NCI-H1105 treated with DMSO at 0.1 percent for 48 hours (cell line): Measurements from ENCODE around the gene SGK2.
A peak's percentile ranks its signal among the peaks of the same experiment; 100 is the strongest.
"Not testable (repeated sequence)": the region's sequence is repeated elsewhere in the genome, so short reads cannot be mapped to it uniquely, and the experiment has no call there.

Experiments
- DNase-seq: peaks from one replicate; lab custom pipeline; 2025; lab: John Stamatoyannopoulos, UW

The SGK2 gene

GRCh38 chr20:43563991-43564390 is 5.2 kb downstream of the SGK2 start:
- no peak for DNase-seq

DNA sequence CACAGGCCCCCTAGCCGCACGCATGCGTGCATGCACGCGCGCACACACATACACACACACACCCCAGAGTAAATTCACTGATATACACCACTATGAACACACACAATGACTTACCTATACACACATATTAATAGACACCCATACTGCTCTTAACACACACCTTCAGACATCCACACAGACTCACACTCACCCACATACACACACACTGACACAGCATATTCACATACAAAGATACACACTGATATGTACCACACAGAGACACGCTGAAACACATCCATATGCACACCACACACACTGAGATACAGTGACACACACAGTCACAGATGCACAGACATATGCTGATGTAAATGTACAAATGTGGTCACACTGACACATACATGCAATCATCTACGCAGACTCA is 5.6 kb downstream of the SGK2 start:
- DNase-seq = no peak

DNA sequence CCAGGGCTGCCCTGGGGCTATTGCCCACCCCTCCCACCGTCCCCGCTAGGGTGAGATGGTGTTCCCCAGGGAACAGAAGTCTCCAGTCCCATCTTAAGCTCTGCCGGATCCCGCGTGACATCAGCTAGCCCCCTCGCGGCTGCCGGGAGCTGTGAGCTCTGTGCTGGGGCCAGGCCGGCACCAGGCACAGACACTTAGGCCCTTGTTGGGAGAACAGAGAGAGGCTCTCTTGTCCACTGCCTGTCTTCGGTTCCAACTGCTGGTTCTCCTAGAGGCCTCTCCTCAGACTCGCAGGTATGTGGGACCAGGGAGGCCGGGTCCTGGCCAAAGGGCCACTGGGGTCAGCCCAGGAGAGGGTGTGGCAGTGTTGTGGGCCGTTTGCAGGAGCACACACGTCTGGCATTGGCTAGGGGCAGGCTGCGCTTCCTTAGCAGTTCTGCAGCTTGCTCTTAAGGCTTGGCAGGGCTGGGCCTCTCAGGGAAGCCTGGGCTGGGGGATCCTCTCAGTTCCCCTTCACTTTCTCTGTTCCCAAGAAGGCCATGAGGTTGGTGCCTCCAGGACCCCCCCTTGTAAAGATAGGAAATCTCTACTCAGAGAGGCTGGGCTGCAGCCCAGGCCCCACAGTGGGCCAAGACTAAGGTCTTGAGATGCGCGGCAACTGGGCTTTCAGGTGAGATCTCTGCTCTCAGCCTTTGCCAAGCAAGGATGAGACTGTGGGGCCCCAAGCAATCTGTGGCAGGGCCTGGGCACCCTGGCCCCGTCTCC is 6.3 kb downstream of the SGK2 start:
- DNase-seq = no peak

GRCh38 chr20:43565758-43566104 is 6.9 kb downstream of the SGK2 start:
- DNase-seq = no peak

GRCh38 chr20:43567477-43567876 is 8.7 kb downstream of the SGK2 start:
- DNase-seq = no peak

DNA sequence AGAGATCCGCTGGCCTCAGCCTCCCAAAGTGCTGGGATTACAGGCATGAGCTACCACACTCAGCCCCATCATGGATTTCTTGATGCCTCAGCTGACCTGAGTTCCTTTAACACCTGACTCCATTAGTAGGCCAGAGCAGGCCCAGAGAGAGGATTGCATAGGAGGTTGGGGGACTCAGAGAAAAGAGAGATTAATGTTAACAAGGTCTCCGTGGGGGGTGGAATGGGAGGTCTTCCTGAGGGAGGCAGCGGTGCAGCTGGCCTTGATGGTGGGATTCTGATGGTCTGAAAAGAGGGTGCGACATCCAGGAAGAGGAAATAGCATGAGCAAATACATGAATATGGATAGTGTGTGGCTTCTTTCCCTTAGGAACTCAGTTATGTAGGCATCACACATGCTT is 9.9 kb downstream of the SGK2 start:
- no peak for DNase-seq

- DNase-seq = no peak
Observed at GRCh38 chr20:43569282-43569681, 10.5 kb downstream of the SGK2 start.

DNA sequence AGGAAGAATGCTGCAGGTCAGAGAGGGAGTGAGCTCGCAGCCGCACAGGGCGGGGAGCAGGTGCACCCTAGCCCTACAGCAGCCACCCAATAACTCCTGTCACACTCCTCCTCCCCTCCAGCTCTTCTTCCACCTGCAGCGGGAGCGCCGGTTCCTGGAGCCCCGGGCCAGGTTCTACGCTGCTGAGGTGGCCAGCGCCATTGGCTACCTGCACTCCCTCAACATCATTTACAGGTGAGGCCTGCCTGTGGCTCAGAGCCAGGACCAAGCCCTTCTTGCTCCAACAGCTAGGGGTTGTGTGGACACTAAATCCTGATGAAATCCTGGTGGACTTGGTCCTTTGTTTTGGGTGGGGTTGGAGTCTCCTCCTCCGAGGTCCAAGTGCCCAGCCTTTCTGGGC is 11.7 kb downstream of the SGK2 start:
- DNase-seq = no peak

GRCh38 chr20:43571310-43571709 is 12.5 kb downstream of the SGK2 start:
- no peak for DNase-seq

DNA sequence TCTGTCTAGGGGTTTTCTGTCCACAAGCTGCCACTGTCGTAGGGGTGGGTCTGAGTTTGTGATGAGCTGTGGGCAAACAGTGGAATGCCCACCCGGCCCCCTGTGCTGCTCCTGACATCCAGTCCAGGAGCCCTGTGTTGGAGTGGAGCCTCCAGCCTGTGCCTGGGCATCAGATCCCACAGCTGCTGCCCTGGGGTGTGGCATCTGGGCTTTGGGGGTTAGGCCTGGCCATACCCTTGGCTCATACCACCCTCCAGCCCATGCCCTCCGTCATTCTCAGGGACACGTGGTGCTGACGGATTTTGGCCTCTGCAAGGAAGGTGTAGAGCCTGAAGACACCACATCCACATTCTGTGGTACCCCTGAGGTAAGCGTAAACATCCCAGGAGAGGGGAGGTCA is 12.9 kb downstream of the SGK2 start:
- DNase-seq = no peak

- no peak for DNase-seq
Observed at GRCh38 chr20:43572891-43573290, 14.1 kb downstream of the SGK2 start.

- DNase-seq = no peak
Observed at GRCh38 chr20:43576108-43576507, 17.3 kb downstream of the SGK2 start.

DNA sequence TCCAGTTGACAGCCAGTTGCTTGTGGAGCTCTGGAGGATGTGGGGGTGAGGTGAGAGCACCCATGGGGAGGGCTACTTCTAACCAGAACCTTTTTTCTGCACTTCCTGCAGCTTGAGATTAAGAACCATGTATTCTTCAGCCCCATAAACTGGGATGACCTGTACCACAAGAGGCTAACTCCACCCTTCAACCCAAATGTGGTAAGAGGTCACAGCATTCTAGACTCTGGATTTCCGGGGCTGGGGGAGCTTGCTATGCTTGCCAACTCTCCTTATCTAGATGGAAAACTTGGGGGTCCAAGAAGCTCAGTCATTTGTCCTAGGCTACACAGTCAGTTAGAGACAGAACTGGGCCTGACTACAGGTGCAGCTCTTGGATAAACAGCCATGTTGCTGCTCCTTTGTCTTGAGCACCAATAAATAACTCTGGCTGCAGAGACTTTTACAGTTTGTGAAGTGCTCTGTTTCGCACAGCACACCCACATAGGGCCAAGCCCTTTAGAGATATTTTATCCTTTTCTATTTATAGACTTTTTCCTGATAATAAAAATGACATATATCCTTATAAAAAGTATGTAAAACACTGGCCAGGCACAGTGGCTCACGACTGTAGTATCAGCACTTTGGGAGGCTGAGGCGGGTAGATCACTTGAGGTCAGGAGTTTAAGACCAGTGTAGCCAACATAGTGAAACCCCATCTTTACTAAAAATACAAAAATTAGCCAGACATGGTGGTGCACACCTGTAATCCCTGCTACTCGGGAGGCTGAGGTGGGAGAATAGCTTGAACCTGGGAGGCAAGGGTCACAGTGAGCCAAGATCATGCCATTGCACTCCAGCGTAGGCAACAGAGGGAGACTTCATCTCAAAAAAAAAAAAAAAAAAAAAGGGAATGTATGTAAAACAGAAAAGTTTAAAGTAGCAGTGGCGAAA is 21.3 kb downstream of the SGK2 start:
- no peak for DNase-seq

DNA sequence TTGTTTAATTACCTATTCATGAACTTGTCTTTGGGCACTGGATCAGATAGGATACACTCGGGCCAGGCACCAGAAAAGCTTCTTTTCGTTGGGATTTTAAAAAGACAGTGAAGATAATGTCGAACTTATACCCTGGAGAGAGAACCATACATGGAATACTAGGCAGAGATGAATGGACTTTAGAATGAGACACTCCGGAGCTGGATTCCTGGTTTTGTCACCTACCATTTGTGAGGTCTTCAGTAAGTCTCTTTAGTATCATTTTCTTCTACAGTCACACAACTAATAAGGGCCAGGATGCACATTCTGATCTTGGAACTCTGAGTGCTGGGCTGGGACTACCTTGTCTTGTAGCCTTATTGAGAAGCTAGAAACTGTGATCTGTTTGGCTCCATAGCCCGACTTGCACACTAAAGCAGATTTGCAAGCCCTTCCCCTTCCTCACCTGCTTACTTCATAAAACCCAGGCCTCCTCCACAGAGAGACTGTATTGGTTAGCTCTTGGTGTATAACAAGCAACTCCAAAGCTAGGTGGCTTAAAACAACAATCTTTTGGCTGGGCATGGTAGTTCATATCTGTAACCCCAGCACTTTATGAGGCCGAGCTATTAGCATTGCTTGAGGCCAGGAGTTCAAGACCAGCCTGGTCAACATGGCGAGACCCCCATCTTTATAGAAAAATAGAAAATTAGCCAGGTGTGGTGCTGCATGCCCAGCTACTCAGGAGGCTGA is 24.5 kb downstream of the SGK2 start:
- DNase-seq = no peak

GRCh38 chr20:43583982-43584432 is 25.2 kb downstream of the SGK2 start:
- DNase-seq = no peak

- DNase-seq = no peak
Observed at GRCh38 chr20:43584448-43585136, 25.8 kb downstream of the SGK2 start.

- DNase-seq = no peak
Observed at GRCh38 chr20:43586641-43587040, 27.8 kb downstream of the SGK2 start.

- not testable (repeated sequence) for DNase-seq
Observed at GRCh38 chr20:43588526-43588925, 29.7 kb downstream of the SGK2 start.

- peak; percentile 56 for DNase-seq
Observed at GRCh38 chr20:43590036-43590391, 31.2 kb downstream of the SGK2 start.

GRCh38 chr20:43590392-43591303 is 31.8 kb downstream of the SGK2 start, which contains the start of gene IFT52:
TSS of gene IFT52 (plus strand) at chr20:43590937. CDS start at chr20:43594699, 3,762 bp downstream.
- DNase-seq = peak; percentile 96

DNA sequence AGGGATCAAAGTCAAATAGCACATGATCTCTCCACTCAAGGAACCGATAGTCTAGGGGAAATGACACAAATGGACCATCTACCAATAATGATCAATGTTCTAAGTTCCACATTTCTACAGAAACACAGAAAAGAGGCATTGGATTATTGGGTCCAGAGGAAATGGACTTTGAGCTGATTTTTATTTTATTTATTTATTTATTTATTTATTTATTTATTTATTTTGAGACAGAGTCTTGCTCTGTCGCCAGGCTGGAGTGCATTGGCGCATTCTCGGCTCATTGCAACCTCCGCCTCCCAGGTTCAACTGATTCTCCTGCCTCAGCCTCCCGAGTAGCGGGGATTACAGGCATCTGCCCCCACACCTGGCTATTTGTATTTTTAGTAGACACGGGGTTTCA is 43.1 kb downstream of the SGK2 start:
- DNase-seq = not testable (repeated sequence)
